Posterior cingulate gyrus (tissue), 11 donors: Measurements from ENCODE around the gene PEX19.

ENCODE experiments used
- DNase-seq, 10 donors: peaks; one replicate each; pipeline versions ENCODE4 v3.0.0 to v3.0.0-alpha.2; 2020 to 2021; ENCODE audit warnings: mixed read lengths in 3 of 10
- intact Hi-C: fragments of 100-400 bp; cut with DNase I; formaldehyde crosslinking; loops from one replicate; pipeline ENCODE4 v1.15.1; 2023

The PEX19 gene

GRCh38 chr1:160245434-160245833 lies 39.5 kb downstream of the PEX19 start:
- no peak for DNase-seq
- intact Hi-C loops = no loop called here

DNA sequence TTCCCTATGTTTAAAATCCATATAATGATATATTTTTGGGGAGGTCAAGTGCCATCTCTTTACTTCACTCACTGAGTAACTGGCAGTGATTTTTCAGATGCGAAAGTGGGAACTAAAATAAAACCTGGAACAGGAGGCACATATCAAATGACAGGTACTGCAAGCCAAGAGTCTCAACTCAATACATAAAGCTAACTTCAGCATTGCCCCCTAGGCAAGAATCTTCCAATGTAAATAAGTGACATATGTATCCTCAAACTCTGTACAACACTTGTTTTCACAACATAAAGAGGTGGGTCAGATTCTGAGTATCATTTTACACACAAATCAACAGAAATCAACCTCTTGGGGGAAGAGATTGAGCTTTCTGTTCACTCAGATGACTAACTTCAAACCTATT lies 40.7 kb downstream of the PEX19 start:
- DNase-seq = no peak
- intact Hi-C loops = no loop called here

- DNase-seq = no peak
- intact Hi-C loops = no loop called here
Observed at GRCh38 chr1:160243767-160244166, 41.2 kb downstream of the PEX19 start.

DNA sequence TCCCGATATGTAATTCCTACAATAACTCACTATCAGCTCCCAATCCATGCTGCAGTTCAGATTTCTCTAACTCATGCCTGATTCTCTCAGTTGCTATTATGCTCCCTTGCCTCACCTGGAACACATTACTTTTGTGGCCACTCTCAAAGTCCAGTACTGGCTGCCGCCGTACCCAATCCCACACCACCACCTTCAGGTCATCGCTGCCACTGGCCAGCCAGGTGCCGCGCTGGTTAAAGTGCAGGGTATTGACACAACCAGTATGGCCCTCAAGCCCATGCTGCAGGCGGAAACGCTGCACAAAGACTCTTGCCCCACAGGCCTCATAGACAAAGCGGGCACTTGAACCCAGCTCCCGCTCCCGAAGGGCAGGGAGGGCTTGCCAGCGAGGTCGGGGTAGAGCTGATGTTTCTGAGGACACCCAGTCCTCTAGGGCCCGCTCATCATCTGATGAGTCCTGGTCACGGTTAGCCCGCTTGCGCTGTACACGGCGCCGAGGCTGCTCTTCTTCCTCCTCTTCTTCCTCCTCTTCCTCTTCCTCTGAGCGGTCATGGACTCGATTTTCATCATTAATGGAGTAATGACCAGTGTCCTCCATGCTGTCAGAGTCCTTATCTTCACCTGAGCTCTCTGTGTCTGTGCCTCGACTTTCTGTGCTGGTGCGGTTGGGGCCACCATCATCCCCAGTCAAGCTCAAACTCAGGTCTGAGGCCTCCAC lies 45.2 kb downstream of the PEX19 start:
- intact Hi-C loops = no loop called here
- DNase-seq = peak in 1 of 10 donors; percentile 73

DNA sequence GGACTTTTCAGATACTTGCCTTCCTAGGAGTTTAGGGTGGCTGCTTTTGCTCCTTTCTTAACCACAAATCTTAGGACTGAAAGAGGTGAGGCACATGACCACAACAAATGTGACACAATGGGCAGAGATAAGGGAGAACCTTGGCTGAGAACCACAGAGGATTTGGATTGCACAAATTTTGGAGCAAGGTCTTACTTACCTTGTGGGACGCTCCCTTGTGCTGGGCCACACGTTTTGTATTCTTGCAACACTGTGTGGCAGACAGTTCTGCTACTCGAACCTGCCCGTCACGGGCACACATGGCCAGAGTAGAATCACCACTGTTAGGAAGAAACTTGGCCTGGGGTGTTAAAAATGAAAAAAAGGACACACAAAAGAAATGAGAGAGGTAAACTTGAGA lies 46.5 kb downstream of the PEX19 start:
- intact Hi-C loops = no loop called here
- DNase-seq = no peak

DNA sequence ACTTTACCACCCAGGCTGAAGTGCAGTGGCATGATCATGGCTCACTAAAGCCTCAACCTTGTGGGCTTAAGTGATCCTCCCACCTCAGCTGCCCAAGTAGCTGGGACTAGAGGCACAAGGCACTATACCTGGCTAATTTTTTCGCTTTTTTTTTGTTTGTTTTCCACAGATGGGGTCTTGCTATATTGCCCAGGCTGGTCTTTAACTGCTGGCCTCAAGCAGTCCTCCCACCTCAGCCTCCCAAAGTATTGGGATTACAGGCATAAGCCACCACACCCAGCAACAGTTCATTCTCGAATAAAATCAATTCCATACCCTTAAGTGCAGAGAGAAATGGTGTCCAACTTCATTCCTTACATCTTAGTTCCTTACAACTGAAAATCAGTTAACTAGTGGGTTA lies 47.4 kb downstream of the PEX19 start:
- no peak for DNase-seq
- intact Hi-C loops = no loop called here

DNA sequence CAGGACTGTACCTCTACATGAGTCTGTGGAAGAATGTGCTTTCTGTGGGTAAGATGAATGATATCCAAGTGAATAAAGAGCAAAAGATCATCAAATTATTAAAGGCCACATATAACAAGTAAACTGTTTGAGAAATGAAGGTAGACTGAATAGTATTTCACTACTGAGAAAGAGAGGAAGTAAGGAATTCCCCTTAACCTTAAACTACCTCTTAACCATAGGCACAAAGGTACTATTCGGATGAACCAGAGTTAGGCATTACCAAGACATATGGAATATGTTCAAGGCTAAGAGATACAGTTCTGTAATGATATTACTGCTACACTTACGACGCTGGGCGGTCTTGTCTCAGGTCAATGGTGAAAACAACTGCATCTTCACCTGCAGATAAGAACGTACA lies 48.1 kb downstream of the PEX19 start:
- no peak for DNase-seq
- intact Hi-C loops = no loop called here

DNA sequence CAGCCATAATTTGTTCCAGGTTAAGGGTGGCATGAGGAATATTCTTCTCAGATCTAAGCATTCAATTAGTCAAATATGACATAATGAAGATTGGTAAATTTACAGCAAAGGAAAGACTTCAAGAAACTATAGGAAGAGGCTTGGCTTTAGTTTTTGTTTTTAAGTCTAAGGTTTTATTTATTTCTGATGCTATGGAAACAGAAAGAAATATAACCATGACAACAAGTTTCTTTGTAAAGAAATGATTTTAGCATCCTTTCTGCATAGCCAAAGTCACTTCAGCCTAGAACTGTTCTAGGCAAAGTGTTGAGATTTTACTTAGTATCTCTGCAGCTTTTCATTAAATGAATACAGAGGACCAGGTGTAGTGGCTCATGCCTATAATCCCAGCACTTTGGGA lies 52.0 kb downstream of the PEX19 start:
- intact Hi-C loops = no loop called here
- no peak for DNase-seq

GRCh38 chr1:160228431-160228830 lies 56.5 kb downstream of the PEX19 start:
- DNase-seq = no peak
- intact Hi-C loops = no loop called here

DNA sequence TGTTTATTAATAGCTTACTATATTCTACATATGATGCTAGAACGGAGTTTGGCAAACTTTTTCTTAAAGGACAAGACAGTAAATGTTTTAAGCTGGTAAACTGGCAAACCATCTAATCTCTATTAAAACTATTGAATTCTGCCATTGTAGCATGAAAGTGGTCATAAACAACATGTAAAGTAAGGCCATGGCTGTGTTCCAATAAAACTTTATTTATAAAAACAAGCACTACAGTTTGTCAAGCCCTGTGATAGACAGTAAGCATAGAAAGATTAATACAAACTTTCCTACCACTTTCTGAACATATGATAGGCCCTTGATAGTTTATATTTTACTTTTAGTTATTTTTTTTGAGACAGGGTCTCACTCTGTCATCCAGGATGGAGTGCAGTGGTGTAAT lies 57.4 kb downstream of the PEX19 start:
- DNase-seq = no peak
- intact Hi-C loops = no loop called here

DNA sequence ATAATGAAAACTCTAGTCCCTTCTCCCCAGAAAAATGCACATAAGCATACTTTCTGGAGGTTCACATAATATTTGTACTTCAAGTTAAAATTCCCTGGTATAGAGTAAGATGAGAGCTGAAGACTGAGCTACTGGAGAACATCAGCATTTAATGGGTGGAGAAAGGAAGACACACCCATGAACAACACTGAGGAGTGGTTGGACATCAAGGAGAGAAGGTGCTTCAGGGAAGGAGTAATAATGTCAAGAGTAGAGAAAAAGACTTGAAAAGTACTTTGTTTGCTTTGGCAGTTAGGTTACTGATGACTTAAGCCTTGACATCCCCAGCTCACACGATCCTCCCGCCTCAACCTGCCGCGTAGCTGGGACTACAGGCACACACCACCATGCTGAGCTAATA lies 57.9 kb downstream of the PEX19 start:
- intact Hi-C loops = no loop called here

More for the DNA sequence above, 57.9 kb downstream of the PEX19 start:
- no peak for DNase-seq
